ENCODE measurements around the gene FAHD2A.

DNA sequence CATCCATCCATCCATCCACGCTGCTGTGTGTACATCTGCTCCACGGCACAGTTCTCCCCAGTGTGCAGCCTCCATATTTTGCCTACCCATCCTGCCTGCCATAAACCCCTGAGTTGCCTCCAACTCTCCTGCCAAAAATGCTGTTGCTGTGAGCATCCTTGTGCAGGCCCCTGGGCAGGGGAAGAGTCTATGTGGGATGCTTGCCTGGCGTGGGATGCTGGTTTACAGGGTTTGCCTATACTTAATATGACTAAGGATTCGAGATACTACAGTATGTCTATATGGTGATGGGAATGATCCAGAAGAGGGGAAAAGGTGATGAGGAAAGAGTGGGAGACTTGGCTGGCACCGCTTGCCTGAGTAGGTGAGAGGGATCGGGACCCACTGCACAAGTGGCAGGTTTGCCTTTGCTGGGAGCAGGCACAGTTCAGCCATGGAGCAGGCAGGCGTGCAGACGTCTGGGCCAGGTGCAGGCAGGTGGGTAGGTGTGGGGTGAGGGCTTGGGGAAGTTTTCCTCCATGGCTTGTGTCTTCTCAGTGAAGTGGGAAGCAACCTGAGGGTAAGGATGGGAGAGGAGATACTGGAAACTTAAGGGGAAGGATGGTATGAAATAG lies 30.2 kb upstream of the FAHD2A start:
- TF ChIP-seq, protein P1, sequence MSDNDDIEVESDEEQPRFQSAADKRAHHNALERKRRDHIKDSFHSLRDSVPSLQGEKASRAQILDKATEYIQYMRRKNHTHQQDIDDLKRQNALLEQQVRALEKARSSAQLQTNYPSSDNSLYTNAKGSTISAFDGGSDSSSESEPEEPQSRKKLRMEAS (IDR thresholded peaks at IDR 0.05; ENCODE audit: low read depth, low read length) = no peak
- TF ChIP-seq, protein P2, sequence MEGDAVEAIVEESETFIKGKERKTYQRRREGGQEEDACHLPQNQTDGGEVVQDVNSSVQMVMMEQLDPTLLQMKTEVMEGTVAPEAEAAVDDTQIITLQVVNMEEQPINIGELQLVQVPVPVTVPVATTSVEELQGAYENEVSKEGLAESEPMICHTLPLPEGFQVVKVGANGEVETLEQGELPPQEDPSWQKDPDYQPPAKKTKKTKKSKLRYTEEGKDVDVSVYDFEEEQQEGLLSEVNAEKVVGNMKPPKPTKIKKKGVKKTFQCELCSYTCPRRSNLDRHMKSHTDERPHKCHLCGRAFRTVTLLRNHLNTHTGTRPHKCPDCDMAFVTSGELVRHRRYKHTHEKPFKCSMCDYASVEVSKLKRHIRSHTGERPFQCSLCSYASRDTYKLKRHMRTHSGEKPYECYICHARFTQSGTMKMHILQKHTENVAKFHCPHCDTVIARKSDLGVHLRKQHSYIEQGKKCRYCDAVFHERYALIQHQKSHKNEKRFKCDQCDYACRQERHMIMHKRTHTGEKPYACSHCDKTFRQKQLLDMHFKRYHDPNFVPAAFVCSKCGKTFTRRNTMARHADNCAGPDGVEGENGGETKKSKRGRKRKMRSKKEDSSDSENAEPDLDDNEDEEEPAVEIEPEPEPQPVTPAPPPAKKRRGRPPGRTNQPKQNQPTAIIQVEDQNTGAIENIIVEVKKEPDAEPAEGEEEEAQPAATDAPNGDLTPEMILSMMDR (IDR thresholded peaks at IDR 0.05; ENCODE audit: low read depth, low read length) = no peak
- TF ChIP-seq POLR2A (IDR thresholded peaks at IDR 0.05; ENCODE audit: extremely low read depth, insufficient read length) = no peak
